Pulmonary artery endothelial cell (primary cell): ENCODE data around the gene CNOT2. TPM values are rescaled to one million over a fixed set of nuclear protein-coding genes. Genes with fewer than 3 reads are reported as not detected.
"Not testable (repeated sequence)": the region's sequence is repeated elsewhere in the genome, so short reads cannot be mapped to it uniquely, and the experiment has no call there.

ENCODE experiments used
- DNase-seq: peaks from one replicate; pipeline ENCODE4 v3.0.0-alpha.2; 2011; ENCODE audit warnings: low read depth, low spot score
- total RNA-seq: library from RNA; depleted of rRNA; stranded (reverse); fragments of >200 nt; gene quantifications from 2 replicates; pipeline ENCODE4 v1.2.3, GENCODE V29; 2014

The CNOT2 gene
- total RNA-seq, 1 donor from 2014 or later = 124 TPM

- DNase-seq = no peak
Observed at GRCh38 chr12:70364695-70365397, 121.6 kb downstream of the CNOT2 start.

- no peak for DNase-seq
Observed at GRCh38 chr12:70365398-70365647, 122.1 kb downstream of the CNOT2 start.

GRCh38 chr12:70365648-70366518 is 122.7 kb downstream of the CNOT2 start, which contains the start of gene KCNMB4:
Gene KCNMB4 (plus strand): TSS chr12:70366290. CDS start chr12:70366735, 445 bp downstream.
- DNase-seq = no peak

- no peak for DNase-seq
Observed at GRCh38 chr12:70366581-70367257, 123.5 kb downstream of the CNOT2 start.

GRCh38 chr12:70367258-70368141 is 124.3 kb downstream of the CNOT2 start:
- no peak for DNase-seq

GRCh38 chr12:70372881-70373280 is 129.6 kb downstream of the CNOT2 start:
- no peak for DNase-seq

GRCh38 chr12:70379846-70380245 is 136.6 kb downstream of the CNOT2 start:
- DNase-seq = no peak

- DNase-seq = no peak
Observed at GRCh38 chr12:70383484-70383883, 140.3 kb downstream of the CNOT2 start.

GRCh38 chr12:70383886-70384285 is 140.7 kb downstream of the CNOT2 start:
- no peak for DNase-seq

GRCh38 chr12:70386771-70387170 is 143.5 kb downstream of the CNOT2 start:
- no peak for DNase-seq

GRCh38 chr12:70389678-70390077 is 146.4 kb downstream of the CNOT2 start:
- DNase-seq = no peak

GRCh38 chr12:70392631-70393030 is 149.4 kb downstream of the CNOT2 start:
- not testable (repeated sequence) for DNase-seq

GRCh38 chr12:70393787-70394499 is 150.7 kb downstream of the CNOT2 start:
- DNase-seq = no peak

GRCh38 chr12:70398002-70398401 is 154.8 kb downstream of the CNOT2 start:
- DNase-seq = no peak

- DNase-seq = no peak
Observed at GRCh38 chr12:70398862-70399261, 155.6 kb downstream of the CNOT2 start.

GRCh38 chr12:70399311-70399710 is 156.1 kb downstream of the CNOT2 start:
- no peak for DNase-seq

- DNase-seq = no peak
Observed at GRCh38 chr12:70400124-70400523, 156.9 kb downstream of the CNOT2 start.

GRCh38 chr12:70402597-70402996 is 159.4 kb downstream of the CNOT2 start:
- DNase-seq = no peak

GRCh38 chr12:70403826-70404225 is 160.6 kb downstream of the CNOT2 start:
- no peak for DNase-seq
